Adipose tissue (tissue), 3 donors: Measurements from ENCODE around the gene RUFY3. TPM values are rescaled to one million over a fixed set of nuclear protein-coding genes. Genes with fewer than 3 reads are reported as not detected.
"Not testable (repeated sequence)": the region's sequence is repeated elsewhere in the genome, so short reads cannot be mapped to it uniquely, and the experiment has no call there.

Experiments used
- H3K27ac ChIP-seq: one replicate; pipeline ENCODE4 v1.5.1; 2013; ENCODE audit warnings: low read depth, low read length
- WGBS, 3 donors: extraction: QIAGEN DNeasy Blood & Tissue Kit; methylation state at CpG; one replicate each; pipeline ENCODE4 v1.1.7; 2013; 5-methylcytosine and 5-hydroxymethylcytosine counted together
- polyA plus RNA-seq, 3 donors: library from polyadenylated mRNA; stranded (reverse); fragments of 200-250 nt; gene quantifications; one replicate each; pipeline ENCODE4 v1.2.3, GENCODE V29; 2013
- donor health status: healthy with polysubstance abuse.
- donor health status: Bipolar disorder and iron deficiency.
- donor health status: healthy.

Gene RUFY3, protein sequence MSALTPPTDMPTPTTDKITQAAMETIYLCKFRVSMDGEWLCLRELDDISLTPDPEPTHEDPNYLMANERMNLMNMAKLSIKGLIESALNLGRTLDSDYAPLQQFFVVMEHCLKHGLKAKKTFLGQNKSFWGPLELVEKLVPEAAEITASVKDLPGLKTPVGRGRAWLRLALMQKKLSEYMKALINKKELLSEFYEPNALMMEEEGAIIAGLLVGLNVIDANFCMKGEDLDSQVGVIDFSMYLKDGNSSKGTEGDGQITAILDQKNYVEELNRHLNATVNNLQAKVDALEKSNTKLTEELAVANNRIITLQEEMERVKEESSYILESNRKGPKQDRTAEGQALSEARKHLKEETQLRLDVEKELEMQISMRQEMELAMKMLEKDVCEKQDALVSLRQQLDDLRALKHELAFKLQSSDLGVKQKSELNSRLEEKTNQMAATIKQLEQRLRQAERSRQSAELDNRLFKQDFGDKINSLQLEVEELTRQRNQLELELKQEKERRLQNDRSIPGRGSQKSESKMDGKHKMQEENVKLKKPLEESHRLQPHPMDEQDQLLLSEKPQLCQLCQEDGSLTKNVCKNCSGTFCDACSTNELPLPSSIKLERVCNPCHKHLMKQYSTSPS
- polyA plus RNA-seq = 10 to 100 TPM; 11.7 to 22.3 (median 15.8) TPM

DNA sequence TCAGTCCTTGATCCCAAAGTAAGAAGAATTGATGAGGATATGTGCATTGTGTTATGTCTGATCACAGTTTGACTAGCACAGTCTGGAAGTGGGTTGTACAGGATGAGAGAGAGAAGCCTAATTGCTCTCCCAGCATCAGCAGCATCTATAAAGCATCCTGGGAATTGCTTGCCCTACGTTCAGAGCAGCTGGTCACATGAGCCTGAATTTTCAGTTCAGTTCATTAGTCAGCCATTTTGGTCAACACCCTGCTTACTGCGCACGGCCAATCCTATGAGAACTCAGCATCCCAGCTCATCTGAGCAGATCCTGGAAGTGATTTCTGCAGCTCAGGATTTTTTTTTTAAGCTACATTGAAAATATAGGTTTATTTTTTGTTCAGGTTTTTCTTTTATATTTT is at the start of gene RUFY3:
RUFY3 (plus strand) TSS at position 218 of the 400 bp plus-strand sequence. CDS start 610 bp downstream, outside the sequence.
- H3K27ac ChIP-seq = no peak within 1 kb of the TSS
- WGBS, 3 donors = 39 to 73% (median 42%) methylated on average over 3 of the region's 3 CpGs

DNA sequence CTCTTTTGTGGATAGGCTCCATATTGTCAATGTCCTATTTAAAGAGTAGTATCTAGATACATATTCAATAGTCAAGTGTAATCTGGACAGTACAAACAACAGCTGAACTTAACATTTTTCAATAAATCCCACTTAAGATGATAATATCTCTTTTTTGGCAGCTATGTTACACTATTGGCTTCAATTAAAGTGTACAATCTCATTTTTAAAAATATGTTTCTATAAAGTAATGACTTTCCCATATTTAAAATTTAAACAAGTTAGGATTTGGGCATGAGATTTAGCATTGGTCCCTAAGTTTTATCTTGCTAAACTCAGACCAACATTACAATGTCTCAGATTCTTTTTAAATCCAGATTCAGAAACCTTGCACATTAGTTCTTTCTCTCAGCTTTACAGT is 47.6 kb upstream of the RUFY3 start:
- no peak overlapping the region for H3K27ac ChIP-seq

DNA sequence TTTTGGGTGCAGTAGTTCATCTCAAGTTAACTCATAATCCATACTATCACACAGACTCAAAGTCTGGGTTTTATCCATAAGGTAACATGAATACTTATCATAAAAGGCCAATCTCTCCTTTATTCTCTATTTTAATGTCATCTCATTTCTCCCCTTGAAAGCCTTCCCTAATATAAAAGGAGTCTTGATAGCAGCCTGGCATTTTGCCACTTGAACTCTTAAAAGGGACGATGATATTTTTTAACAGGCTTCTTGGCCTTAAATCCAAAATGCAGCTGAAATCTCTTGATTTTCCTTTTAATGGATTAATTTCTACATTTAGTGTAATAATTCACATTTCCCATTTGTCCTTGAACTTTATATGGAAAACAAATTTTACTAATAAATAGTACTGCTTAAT is 47.0 kb upstream of the RUFY3 start:
- WGBS, 3 donors = 44 to 71% (median 60%) methylated on average over 1 of the region's 1 CpG

DNA sequence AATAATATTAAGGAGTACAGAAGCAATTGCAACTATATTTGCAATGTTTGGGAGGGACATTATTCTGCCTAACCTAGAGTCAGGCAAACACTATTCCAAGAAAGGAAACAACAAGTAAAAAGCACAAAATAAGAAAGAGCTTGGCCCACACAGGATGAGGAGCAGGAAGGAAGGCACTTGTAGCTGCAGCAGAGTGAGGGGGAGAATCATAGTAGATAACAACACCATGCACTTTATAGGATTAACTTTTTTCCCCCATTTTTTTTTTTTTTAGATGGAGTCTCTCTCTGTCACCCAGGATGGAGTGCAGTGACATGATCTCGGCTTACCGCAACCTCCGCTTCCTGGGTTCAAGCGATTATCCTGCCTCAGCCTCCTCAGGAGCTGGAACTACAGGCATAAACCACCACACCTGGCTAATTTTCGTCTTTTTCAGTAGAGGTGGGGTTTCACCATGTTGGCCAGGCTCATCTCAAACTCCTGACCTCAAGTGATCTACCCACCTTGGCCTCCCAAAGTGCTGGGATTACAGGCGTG is 45.1 kb upstream of the RUFY3 start:
- no peak overlapping the region for H3K27ac ChIP-seq
- 83 to 91% (median 90%) methylated on average over 6 of the region's 6 CpGs for WGBS, 3 donors

More for the DNA sequence above, 47.0 kb upstream of the RUFY3 start:
- no peak overlapping the region for H3K27ac ChIP-seq

DNA sequence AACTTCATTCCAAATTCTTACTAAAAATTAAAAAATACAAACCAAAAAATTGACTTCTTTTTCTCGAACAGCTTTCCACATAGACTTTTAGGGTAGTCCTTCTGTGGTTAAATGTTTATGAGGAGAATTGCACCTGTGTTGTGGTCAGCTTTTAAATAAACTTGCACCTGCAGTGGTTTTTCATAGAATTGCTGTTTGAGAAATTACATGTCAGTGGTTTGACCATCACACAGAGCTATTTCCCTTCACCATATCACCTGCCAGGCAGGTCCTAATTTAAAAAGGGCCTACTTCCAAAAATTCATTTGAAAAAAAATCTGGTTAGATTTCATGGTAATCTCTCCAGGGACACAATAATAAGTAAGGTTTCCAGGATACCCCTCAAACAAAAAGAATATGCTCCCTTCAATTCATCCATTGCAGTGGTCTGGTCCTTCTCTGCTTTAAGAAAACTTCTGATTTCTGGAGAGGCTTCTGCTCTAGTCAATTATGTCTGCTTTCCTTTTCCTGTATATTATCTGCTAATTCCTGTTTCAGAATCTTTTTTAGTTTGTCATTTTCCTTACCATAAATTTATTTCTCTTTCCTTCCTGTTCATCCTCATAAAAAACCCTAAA is 43.3 kb upstream of the RUFY3 start:
- no peak overlapping the region for H3K27ac ChIP-seq
- 74 to 96% (median 74%) methylated on average over 1 of the region's 1 CpG for WGBS, 3 donors

DNA sequence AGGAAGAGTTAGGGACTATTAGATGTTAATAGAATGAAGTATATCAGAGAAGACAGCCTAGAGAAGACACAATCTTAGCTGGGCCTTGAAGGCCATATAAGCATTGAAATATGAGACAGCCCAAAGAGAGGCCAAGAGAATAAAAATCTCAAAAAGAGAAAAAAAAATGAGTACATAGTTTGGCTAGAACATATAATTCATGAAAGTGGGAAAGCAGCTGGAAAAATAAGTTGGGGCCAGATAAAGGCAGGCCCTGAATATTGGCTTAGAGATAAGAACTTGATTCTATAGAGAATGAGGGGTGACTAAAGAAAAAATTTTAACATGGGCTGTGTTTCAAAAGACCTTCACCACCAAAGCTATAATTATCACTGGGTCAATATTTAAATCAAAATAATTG is 40.8 kb upstream of the RUFY3 start:
- H3K27ac ChIP-seq = no peak overlapping the region

DNA sequence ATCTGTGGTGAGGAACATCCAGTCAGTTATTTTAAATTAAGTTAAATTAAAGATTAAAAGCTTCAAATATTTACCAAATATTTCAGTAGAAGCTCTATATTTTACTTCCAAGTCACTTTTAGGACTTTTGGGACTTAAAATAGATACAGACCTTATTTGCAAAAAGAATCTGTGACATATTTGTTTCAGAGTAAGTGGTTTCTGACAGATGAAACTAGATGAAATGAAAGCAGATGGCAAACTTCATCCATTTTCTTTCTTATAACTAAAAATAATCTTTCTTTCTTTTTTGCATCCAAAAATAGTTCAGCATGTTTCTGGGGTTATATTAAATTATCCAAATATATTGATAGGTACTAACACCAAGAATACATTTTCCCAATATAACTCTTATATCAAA is 40.1 kb upstream of the RUFY3 start:
- no peak overlapping the region for H3K27ac ChIP-seq

DNA sequence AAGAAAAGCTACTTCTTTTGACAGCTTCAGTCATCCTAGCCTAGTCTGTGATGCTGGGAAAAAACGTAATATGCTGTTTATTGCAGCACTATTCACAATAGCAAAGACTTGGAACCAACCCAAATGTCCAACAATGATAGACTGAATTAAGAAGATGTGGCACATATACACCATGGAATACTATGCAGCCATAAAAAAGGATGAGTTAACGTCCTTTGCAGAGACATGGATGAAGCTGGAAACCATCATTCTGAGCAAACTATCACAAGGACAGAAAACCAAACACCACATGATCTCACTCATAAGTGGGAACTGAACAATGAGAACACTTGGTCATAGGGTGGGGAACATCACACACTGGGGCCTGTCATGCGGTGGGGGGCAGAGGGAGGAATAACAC is 39.6 kb upstream of the RUFY3 start:
- not testable (repeated sequence) for H3K27ac ChIP-seq
- 75 to 86% (median 84%) methylated on average over 3 of the region's 3 CpGs for WGBS, 3 donors

DNA sequence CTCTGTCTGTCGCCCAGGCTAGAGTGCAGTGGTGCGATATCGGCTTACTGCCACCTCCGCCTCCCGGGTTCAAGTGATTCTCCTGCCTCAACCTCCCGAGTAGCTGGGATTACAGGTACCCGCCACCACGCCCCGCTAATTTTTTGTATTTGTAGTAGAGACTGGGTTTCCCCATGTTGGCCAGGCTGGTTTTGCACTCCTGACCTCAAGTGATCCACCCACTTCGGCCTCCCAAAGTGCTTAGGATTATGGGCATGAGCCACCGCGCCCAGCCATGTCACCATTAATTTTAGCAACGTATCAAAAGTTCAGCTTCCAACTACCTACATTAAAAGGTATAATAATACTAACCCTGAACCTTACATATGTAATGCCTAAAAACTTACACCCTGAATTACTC is 34.4 kb upstream of the RUFY3 start:
- 62 to 75% (median 75%) methylated on average over 13 of the region's 13 CpGs for WGBS, 3 donors

DNA sequence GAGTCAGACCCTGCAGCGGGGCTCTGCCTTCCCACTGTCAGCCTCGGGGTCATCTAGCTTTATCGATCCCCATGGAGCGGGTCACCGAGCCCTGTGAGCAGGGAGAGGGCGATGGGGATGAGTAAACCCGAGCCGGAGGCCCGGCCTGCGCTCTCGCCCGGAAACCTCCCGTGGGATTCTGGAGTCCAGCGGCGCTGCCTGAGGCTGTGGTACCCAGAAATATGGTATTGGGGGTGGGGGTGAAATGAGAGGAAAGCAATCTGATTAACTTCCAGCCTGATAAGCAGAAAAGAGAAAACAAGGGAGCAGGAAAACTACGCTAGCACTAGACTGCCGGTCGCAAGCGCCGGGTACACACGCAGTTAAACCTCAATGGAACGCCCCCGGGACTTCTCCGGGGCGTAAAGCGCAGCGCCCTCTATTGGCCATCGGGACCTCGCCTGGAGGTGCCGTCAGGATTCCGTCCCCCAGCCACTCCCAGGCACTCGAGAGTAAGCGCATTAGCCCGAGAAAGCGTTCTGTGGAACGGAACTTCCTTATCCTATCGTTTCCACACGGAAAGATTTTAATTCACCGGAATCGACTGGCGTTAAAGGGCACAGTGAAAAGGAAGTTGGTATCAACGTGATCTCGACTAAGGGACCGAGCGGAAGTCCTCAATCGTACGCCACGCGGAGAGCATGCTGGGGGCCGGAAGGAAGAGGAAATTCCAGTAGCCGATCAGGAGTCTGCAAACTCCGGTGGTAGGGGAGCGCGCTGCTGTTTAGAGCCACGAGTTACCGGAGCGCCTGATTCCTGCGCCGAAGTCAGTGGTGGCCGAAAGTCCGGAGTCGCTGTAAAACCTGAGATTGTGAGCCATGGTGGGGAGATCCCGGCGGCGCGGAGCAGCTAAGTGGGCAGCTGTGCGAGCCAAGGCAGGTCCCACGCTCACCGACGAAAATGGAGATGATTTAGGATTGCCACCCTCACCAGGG is 33.7 kb upstream of the RUFY3 start, which contains the start of gene UTP3:
UTP3 (plus strand) TSS at position 712 of the 974 bp plus-strand sequence; CDS start at position 858, 146 bp downstream.
- WGBS, 3 donors = 0% methylated on average over 70 of the region's 70 CpGs
- peak within 1 kb of the TSS; percentile 60 for H3K27ac ChIP-seq

More for the DNA sequence above, 34.4 kb upstream of the RUFY3 start:
- H3K27ac ChIP-seq = peak overlapping the region; percentile 60

DNA sequence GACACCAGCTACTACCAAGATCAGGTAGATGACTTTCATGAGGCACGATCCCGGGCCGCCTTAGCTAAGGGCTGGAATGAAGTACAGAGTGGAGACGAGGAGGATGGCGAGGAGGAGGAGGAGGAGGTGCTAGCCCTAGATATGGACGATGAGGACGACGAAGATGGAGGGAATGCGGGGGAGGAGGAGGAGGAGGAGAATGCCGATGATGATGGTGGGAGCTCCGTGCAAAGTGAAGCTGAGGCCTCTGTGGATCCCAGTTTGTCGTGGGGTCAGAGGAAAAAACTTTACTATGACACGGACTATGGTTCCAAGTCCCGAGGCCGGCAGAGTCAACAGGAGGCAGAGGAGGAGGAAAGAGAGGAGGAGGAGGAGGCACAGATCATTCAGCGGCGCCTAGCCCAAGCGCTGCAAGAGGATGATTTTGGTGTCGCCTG is 33.0 kb upstream of the RUFY3 start:
- WGBS, 3 donors = 1 to 2% (median 1%) methylated on average over 19 of the region's 19 CpGs

DNA sequence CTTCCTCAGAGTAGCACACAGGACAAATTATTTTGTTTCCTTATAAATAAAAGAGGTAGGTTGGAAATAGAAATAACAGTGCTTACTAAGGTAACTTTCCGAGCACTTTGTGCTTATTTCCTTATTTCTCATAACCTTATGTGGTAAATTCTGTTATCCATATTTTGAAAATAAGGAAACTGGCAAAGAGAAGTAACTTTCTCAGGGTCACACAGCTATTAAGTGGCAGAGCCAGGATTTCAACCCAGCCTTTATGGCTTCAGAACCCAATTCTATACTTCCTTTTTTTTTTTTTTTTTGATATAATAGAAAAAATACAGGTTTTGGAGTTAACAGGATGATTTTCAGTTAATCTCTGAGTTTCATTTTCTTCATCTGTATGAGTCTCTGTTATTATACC is 30.1 kb upstream of the RUFY3 start:
- H3K27ac ChIP-seq = no peak overlapping the region
- WGBS, 3 donors = 51 to 77% (median 56%) methylated on average over 1 of the region's 1 CpG

More for the DNA sequence above, 33.0 kb upstream of the RUFY3 start:
- peak overlapping the region; percentile 31 for H3K27ac ChIP-seq

DNA sequence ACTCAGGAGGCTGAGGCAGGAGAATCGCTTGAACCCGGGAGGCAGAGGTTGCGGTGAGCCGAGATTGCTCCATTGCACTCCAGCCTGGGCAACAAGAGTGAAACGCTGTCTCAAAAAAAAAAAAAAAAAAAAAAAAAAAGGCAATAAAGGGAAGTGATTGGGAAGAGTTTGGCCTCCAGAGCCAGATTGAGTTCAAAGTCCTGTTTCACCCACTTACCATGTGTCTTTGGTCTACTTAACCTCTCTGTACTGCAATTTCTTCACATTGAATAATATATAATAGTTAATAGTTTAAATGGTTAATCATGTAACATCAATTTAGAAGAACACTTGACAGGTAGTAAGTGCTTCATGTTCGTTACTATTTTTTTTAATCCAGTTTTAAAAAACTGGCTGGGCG is 27.1 kb upstream of the RUFY3 start:
- not testable (repeated sequence) for H3K27ac ChIP-seq
- WGBS, 3 donors = 94 to 95% (median 94%) methylated on average over 7 of the region's 7 CpGs

DNA sequence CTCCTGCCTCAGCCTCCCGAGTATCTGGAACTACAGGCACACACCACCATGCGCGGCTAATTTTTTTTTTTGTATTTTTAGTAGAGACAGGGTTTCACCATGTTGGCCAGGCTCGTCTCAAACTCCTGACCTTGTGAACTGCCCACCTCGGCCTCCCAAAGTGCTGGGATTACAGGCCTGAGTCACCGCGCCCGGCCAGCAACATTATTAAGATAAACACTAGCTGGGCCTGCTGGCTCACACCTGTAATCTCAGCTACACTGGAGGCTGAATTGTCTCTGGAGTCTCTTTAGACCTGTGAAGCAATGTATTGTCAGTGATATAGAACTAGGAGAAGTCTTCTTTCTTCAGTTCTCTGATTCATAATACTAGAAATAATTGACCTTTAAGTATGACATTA is 23.3 kb upstream of the RUFY3 start:
- WGBS, 3 donors = 78 to 87% (median 85%) methylated on average over 8 of the region's 8 CpGs
- H3K27ac ChIP-seq = not testable (repeated sequence)

DNA sequence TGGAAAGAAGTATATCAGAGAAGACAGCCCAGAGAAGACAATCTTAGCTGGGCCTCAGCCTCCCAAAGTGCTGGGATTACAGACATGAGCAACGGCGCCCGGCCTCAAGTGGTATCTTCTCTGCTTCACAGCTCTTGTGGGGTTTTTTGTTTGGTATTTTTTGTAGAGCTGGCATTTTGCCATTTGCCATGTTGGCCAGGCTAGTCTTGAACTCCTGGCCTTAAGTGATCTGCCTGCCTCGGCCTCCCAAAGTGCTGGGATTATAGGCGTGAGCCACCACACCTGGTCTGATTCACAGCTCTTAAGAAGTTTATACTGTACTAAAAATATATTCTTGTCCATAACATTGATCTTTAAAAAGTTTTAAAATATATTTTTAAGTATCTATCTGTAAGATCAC is 21.1 kb upstream of the RUFY3 start:
- WGBS, 3 donors = 90 to 96% (median 93%) methylated on average over 5 of the region's 5 CpGs
- no peak overlapping the region for H3K27ac ChIP-seq

DNA sequence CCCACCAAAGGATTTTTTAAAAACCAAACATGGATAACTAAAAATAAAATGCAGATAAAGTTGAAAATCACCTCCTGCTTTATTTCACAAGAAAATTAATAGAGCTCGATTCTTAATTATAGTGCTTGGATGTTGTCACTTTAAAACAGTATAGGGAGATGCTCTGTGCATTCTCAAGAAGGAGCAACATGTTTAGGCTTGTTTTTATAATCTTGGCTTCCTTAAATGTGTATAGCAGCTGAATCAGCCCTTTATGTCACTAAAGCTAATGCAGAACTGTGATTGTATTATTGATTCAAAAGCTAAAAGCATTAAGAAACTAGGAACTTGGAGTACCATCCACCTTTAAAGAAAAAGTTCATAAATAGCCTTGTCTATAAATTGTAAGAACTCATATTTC is 20.5 kb upstream of the RUFY3 start:
- no peak overlapping the region for H3K27ac ChIP-seq
- WGBS, 3 donors = 73 to 93% (median 92%) methylated on average over 1 of the region's 1 CpG

DNA sequence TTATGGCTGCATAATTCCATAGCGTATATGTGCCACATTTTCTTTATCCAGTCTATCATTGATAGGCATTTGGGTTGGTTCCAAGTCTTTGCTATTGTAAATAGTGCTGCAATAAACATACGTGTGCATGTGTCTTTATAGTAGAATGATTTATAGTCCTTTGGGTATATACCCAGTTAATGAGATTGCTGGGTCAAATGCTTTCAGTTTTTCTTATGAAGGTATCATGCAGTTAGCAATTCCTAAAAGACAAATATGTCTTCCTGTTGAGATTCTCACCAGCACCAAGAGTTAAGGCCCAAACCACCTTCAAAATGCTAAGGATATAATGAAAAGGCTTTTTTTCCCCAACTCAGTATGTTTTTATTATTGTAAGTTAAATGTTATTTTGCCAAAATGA is 19.2 kb upstream of the RUFY3 start:
- not testable (repeated sequence) for H3K27ac ChIP-seq
- 56 to 80% (median 74%) methylated on average over 2 of the region's 2 CpGs for WGBS, 3 donors

DNA sequence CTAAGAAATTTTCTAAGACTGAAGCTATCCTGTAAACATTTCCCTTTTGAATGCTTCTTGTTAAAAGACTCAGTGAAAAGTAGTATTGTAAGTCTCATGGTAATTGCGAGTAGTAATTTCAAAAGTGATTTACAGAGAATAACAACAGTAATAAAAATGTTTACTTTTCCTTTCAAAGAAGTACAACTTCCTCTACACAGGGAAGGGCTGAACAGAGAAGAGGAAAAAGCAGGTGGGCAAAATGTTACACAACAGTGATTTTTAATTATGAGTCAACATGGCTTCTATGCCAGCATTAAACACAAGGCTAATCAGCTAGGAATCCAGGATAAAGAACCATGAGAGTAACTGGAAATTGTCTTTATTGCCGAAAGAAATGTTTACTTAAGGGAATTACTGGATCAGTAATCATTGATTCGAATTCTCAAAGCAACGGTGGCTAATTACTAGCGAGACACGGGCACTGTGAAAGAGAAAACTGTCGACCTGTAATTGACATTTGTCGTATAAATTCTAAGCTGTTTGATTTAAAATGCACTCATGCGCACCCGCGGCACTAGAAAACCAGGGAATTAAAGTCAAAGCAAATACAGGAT is 18.0 kb upstream of the RUFY3 start:
- H3K27ac ChIP-seq = peak overlapping the region; percentile 80
- 3 to 5% (median 4%) methylated on average over 11 of the region's 11 CpGs for WGBS, 3 donors
